GM20431 (cell line): ENCODE data around the gene MYO9B.
"Not testable (repeated sequence)": the region's sequence is repeated elsewhere in the genome, so short reads cannot be mapped to it uniquely, and the experiment has no call there.

Experiments used
- in situ Hi-C: fragments of 300-500 bp; cut with MseI, MboI; formaldehyde crosslinking; loops from one replicate; pipeline ENCODE4 v1.15.0; 2020; ENCODE audit warnings: low sequenced_read_pairs; ENCODE audit not compliant: unreplicated experiment

Gene MYO9B

GRCh38 chr19:17088552-17088951, 13.0 kb downstream of the MYO9B start:
- in situ Hi-C loops: no loop called here

GRCh38 chr19:17090583-17090982, 15.0 kb downstream of the MYO9B start:
- in situ Hi-C loops: no loop called here

- in situ Hi-C loops: no loop called here
Measured at GRCh38 chr19:17091758-17092333, 16.3 kb downstream of the MYO9B start.

- in situ Hi-C loops: no loop called here
Measured at GRCh38 chr19:17092696-17093095, 17.1 kb downstream of the MYO9B start.

- in situ Hi-C loops: not testable (repeated sequence)
Measured at GRCh38 chr19:17094694-17095093, 19.1 kb downstream of the MYO9B start.

- in situ Hi-C loops: no loop called here
Measured at GRCh38 chr19:17095141-17095919, 19.8 kb downstream of the MYO9B start.

GRCh38 chr19:17097593-17098126, 22.1 kb downstream of the MYO9B start:
- in situ Hi-C loops: no loop called here

GRCh38 chr19:17098326-17098725, 22.7 kb downstream of the MYO9B start:
- in situ Hi-C loops: no loop called here

- in situ Hi-C loops: no loop called here
Measured at GRCh38 chr19:17101686-17102628, 26.4 kb downstream of the MYO9B start.

GRCh38 chr19:17103177-17103576, 27.6 kb downstream of the MYO9B start:
- in situ Hi-C loops: no loop called here

GRCh38 chr19:17104679-17105078, 29.1 kb downstream of the MYO9B start:
- in situ Hi-C loops: no loop called here

- in situ Hi-C loops: no loop called here
Measured at GRCh38 chr19:17105556-17105955, 30.0 kb downstream of the MYO9B start.

GRCh38 chr19:17106964-17107363, 31.4 kb downstream of the MYO9B start:
- in situ Hi-C loops: not testable (repeated sequence)

- in situ Hi-C loops: no loop called here
Measured at GRCh38 chr19:17107546-17108452, 32.2 kb downstream of the MYO9B start.

GRCh38 chr19:17108453-17108784, 32.8 kb downstream of the MYO9B start:
- in situ Hi-C loops: no loop called here

GRCh38 chr19:17109300-17109699, 33.7 kb downstream of the MYO9B start:
- in situ Hi-C loops: no loop called here

GRCh38 chr19:17109962-17110598, 34.5 kb downstream of the MYO9B start:
- in situ Hi-C loops: no loop called here

GRCh38 chr19:17110599-17110966, 35.0 kb downstream of the MYO9B start:
- in situ Hi-C loops: no loop called here

GRCh38 chr19:17111766-17112165, 36.2 kb downstream of the MYO9B start:
- in situ Hi-C loops: no loop called here
